Natural killer cell (primary cell): ENCODE data around the gene ANKRD28. TPM values are rescaled to one million over a fixed set of nuclear protein-coding genes. Genes with fewer than 3 reads are reported as not detected.
A peak's percentile ranks its signal among the peaks of the same experiment; 100 is the strongest.

Experiments used
- ATAC-seq, 3 donors: fragments of 150-1000 bp in 2 of 3; fragments of 200-7000 bp in 1 of 3; cut with Tn5 transposase; 1 replicate in 1 of 3; 2 replicates in 2 of 3; pipeline ENCODE4 v1.10.0; 2021; ENCODE audit warnings: mild to moderate bottlenecking in 2 of 3, moderate library complexity in 2 of 3
- DNase-seq, 2 donors: peaks; one replicate each; pipeline versions ENCODE4 v3.0.0 to v3.0.0-alpha.2; 2013 to 2021; ENCODE audit warnings: mixed read lengths in 1 of 2
- H3K27ac ChIP-seq: one replicate; pipeline ENCODE4 v1.5.1; 2013; ENCODE audit warnings: mild to moderate bottlenecking, low read length
- H3K27me3 ChIP-seq: one replicate; pipeline ENCODE4 v1.6.1; 2013; ENCODE audit warnings: low read length; ENCODE audit not compliant: control insufficient read depth, insufficient read depth
- H3K36me3 ChIP-seq: one replicate; pipeline ENCODE4 v1.6.1; 2013; ENCODE audit warnings: low read length; ENCODE audit not compliant: control insufficient read depth, insufficient read depth
- H3K4me1 ChIP-seq: one replicate; pipeline ENCODE4 v1.6.1; 2013; ENCODE audit warnings: low read length; ENCODE audit not compliant: control insufficient read depth, insufficient read depth
- H3K4me3 ChIP-seq: one replicate; pipeline ENCODE4 v1.5.1; 2013; ENCODE audit warnings: low read length
- H3K9me3 ChIP-seq: one replicate; pipeline ENCODE4 v1.6.1; 2013; ENCODE audit warnings: low read length; ENCODE audit not compliant: control insufficient read depth, insufficient read depth
- H3K27ac Mint-ChIP-seq, 2 donors: one replicate each; pipeline ENCODE4 v1.8.0; 2022; ENCODE audit warnings: mild to moderate bottlenecking in 2 of 2, mixed read lengths in 2 of 2, moderate library complexity in 1 of 2
- H3K27me3 Mint-ChIP-seq, 2 donors: one replicate each; pipeline ENCODE4 v1.8.0; 2022; ENCODE audit warnings: low read depth in 2 of 2, mixed read lengths in 2 of 2
- H3K36me3 Mint-ChIP-seq: one replicate; pipeline ENCODE4 v1.8.0; 2022; ENCODE audit warnings: mixed read lengths
- H3K4me1 Mint-ChIP-seq, 2 donors: one replicate each; pipeline ENCODE4 v1.8.0; 2022; ENCODE audit warnings: mixed read lengths in 2 of 2
- H3K4me3 Mint-ChIP-seq: one replicate; pipeline ENCODE4 v1.8.0; 2022; ENCODE audit warnings: mild to moderate bottlenecking, moderate library complexity, mixed read lengths
- H3K9me3 Mint-ChIP-seq, 2 donors: one replicate each; pipeline ENCODE4 v1.8.0; 2022; ENCODE audit warnings: mixed read lengths in 2 of 2
- CTCF ChIP-seq: fragments of 200-600 bp; IDR thresholded peaks from one replicate; pipeline ENCODE4 v1.8.0; 2022; ENCODE audit warnings: antibody characterized with exemption
- WGBS: methylation state at CpG from one replicate; pipeline ENCODE4 v1.1.7; 2013; ENCODE audit warnings: missing lambda C conversion rate; ENCODE audit not compliant: insufficient coverage; 5-methylcytosine and 5-hydroxymethylcytosine counted together
- intact Hi-C: fragments of 100-400 bp; cut with micrococcal nuclease; formaldehyde crosslinking; loops from one replicate; pipeline ENCODE4 v1.14.2; 2022
- total RNA-seq, 4 donors: library from RNA; stranded (reverse); fragments of 120-200 nt in 1 of 4; gene quantifications; one replicate each; pipeline versions ENCODE4 v1.2.3 to v1.2.4, GENCODE V29; 2013 to 2022

Gene ANKRD28
- total RNA-seq, 3 donors from 2014 or later (not counting 1 experiment from before 2014, with no cell fraction given): 58.0 to 99.7 (median 91.7) TPM

GRCh38 chr3:15794842-15795650 is 2.7 kb downstream of the ANKRD28 start:
- intact Hi-C loops: loop anchor here (2.0 to 10.0 kb wide), 2 partner anchors 128 to 1650 kb away; no protein-coding TSS in a partner anchor
- peaks cover 74 to 78% of the 10 kb centered on the region in 2 donors for H3K4me1 Mint-ChIP-seq

GRCh38 chr3:15794303-15794771 is 3.4 kb downstream of the ANKRD28 start:
- H3K36me3 ChIP-seq: no peaks in the 10 kb centered on the region
- ATAC-seq: peak; percentile 46 to 79 (median 72)
- peaks cover 9% of the 10 kb centered on the region for H3K4me1 ChIP-seq
- WGBS: 10% methylated on average over 1 of the region's 3 CpGs
- Mint-ChIP-seq H3K4me1 (peaks cover 72 to 76% of the 10 kb centered on the region in 2 donors), H3K4me3 (peak overlapping the region; percentile 91), H3K27me3 (no peaks in the 10 kb centered on the region), H3K27ac (peak overlapping the region; percentile 91 to 92), H3K36me3 (peaks cover 8% of the 10 kb centered on the region), H3K9me3 (peaks cover 0 to 2% of the 10 kb centered on the region in 2 donors)
- peak overlapping the region; percentile 28 for H3K4me3 ChIP-seq
- no peaks in the 10 kb centered on the region for H3K9me3 ChIP-seq
- no peaks in the 10 kb centered on the region for H3K27me3 ChIP-seq
- peak overlapping the region; percentile 92 for H3K27ac ChIP-seq
- intact Hi-C loops: loop anchor here (2.0 to 10.0 kb wide), 2 partner anchors 128 to 1650 kb away; no protein-coding TSS in a partner anchor
- peak in 1 of 2 donors; percentile 72 for DNase-seq
- TF ChIP-seq CTCF: no peak

More at GRCh38 chr3:15794842-15795650, 2.7 kb downstream of the ANKRD28 start:
- Mint-ChIP-seq H3K27me3 (no peaks in the 10 kb centered on the region), H3K9me3 (peaks cover 0 to 2% of the 10 kb centered on the region in 2 donors), H3K4me3 (peak overlapping the region; percentile 91), H3K36me3 (peaks cover 8% of the 10 kb centered on the region), H3K27ac (peak overlapping the region; percentile 91 to 92)
- no peak for ATAC-seq
- H3K4me3 ChIP-seq: peak overlapping the region; percentile 28
- DNase-seq: no peak
- no peaks in the 10 kb centered on the region for H3K36me3 ChIP-seq
- WGBS: 40% methylated on average over 1 of the region's 2 CpGs
- no peaks in the 10 kb centered on the region for H3K27me3 ChIP-seq
- peaks cover 9% of the 10 kb centered on the region for H3K4me1 ChIP-seq
- peak overlapping the region; percentile 92 for H3K27ac ChIP-seq
- no peaks in the 10 kb centered on the region for H3K9me3 ChIP-seq
- no peak for TF ChIP-seq CTCF

GRCh38 chr3:15791525-15791924 is 6.3 kb downstream of the ANKRD28 start:
- Histone ChIP-seq H3K4me3 (no peak overlapping the region), H3K27me3 (no peaks in the 10 kb centered on the region), H3K4me1 (peaks cover 7% of the 10 kb centered on the region), H3K36me3 (no peaks in the 10 kb centered on the region), H3K27ac (no peak overlapping the region), H3K9me3 (no peaks in the 10 kb centered on the region)
- Mint-ChIP-seq H3K27me3 (no peaks in the 10 kb centered on the region), H3K27ac (peak overlapping the region; percentile 47 to 91), H3K4me3 (peak overlapping the region; percentile 82), H3K36me3 (peaks cover 8% of the 10 kb centered on the region), H3K4me1 (peaks cover 49 to 50% of the 10 kb centered on the region in 2 donors), H3K9me3 (peaks cover 0 to 2% of the 10 kb centered on the region in 2 donors)
- intact Hi-C loops: loop anchor here (10.0 kb wide), 1 partner anchor 1647 kb away; no protein-coding TSS in a partner anchor
- no peak for DNase-seq
- TF ChIP-seq CTCF: no peak
- WGBS: 57% methylated on average over 1 of the region's 1 CpG
- no peak for ATAC-seq
